GM19455 (cell line): Measurements from ENCODE around the gene EML3.

Source experiments
- ATAC-seq: cut with Tn5 transposase; IDR thresholded peaks from one replicate; pipeline ENCODE4 v1.9.1; 2021; ENCODE audit not compliant: unreplicated experiment

EML3 gene

GRCh38 chr11:62553080-62553838 lies 59.3 kb downstream of the EML3 start:
- ATAC-seq, result no peak

GRCh38 chr11:62552485-62553079 lies 60.0 kb downstream of the EML3 start:
- no peak for ATAC-seq
